ENCODE data around the gene COMMD10.

DNA sequence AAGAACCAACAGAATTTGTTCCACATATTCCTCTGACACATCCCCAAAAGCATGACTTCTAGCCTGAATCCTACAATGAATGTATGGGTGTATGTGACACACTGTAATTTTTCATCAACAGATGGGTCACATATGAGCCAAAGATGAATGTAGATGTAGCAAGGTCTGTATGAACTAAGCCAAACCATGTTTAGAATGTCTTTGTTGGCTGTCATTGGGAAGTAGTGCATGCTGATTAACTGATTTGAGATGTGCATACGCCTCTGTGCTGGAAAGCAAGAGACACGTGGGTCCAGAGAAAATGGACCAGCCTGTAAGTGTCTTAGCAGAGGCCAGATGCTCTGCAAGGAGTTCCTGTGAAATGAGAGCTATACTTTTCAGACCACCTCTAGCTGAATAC lies 222.0 kb downstream of the COMMD10 start:
- TF ChIP-seq, protein P1, sequence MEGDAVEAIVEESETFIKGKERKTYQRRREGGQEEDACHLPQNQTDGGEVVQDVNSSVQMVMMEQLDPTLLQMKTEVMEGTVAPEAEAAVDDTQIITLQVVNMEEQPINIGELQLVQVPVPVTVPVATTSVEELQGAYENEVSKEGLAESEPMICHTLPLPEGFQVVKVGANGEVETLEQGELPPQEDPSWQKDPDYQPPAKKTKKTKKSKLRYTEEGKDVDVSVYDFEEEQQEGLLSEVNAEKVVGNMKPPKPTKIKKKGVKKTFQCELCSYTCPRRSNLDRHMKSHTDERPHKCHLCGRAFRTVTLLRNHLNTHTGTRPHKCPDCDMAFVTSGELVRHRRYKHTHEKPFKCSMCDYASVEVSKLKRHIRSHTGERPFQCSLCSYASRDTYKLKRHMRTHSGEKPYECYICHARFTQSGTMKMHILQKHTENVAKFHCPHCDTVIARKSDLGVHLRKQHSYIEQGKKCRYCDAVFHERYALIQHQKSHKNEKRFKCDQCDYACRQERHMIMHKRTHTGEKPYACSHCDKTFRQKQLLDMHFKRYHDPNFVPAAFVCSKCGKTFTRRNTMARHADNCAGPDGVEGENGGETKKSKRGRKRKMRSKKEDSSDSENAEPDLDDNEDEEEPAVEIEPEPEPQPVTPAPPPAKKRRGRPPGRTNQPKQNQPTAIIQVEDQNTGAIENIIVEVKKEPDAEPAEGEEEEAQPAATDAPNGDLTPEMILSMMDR (IDR thresholded peaks at IDR 0.05), result no peak
- no peak for TF ChIP-seq POLR2A (IDR thresholded peaks at IDR 0.05; ENCODE audit: low read depth)
